Transverse colon (tissue), 4 donors: Measurements from ENCODE around the gene CRELD2.

Source experiments
- CTCF ChIP-seq, 5 experiments: fragments of 200-600 bp in 3 of 5; fragments of 450-650 bp in 2 of 5; sonication (generic) in 3 of 5; IDR thresholded peaks; 1 replicate in 2 of 5; 2 replicates in 3 of 5; pipeline ENCODE4 v1.5.1; 2016 to 2017; ENCODE audit warnings: antibody characterized with exemption in 5 of 5, inconsistent platforms in 3 of 5, mild to moderate bottlenecking in 2 of 5, moderate library complexity in 1 of 5
- EP300 ChIP-seq: sonication (generic); formaldehyde crosslinking; IDR thresholded peaks from one replicate; pipeline ENCODE4 v1.6.1; 2017; ENCODE audit warnings: antibody characterized with exemption, low read depth
- POLR2A ChIP-seq: fragments of 450-650 bp; IDR thresholded peaks from one replicate; pipeline ENCODE4 v1.6.1; 2016; ENCODE audit warnings: antibody characterized with exemption, mild to moderate bottlenecking, moderate library complexity
- POLR2AphosphoS5 ChIP-seq, 3 donors: sonication (generic); formaldehyde crosslinking; IDR thresholded peaks; one replicate each; pipeline ENCODE4 v1.6.1; 2016; ENCODE audit warnings: antibody characterized with exemption in 3 of 3

- TF ChIP-seq POLR2A (no peak), CTCF (IDR thresholded peaks at IDR 0.05) (no peak), POLR2AphosphoS5 (IDR thresholded peaks at IDR 0.05) (peak; percentile 21 to 54 (median 53)), EP300 (no peak)
Observed at GRCh38 chr22:49934160-49934890, 15.9 kb downstream of the CRELD2 start.
